GM11168 (cell line): ENCODE results near the gene CD48.

Experiments
- in situ Hi-C: fragments of 300-500 bp; cut with MboI; formaldehyde crosslinking; loops from one replicate; pipeline ENCODE4 v1.12.0; 2022; ENCODE audit warnings: low sequenced_read_pairs; ENCODE audit not compliant: unreplicated experiment

Gene CD48

DNA sequence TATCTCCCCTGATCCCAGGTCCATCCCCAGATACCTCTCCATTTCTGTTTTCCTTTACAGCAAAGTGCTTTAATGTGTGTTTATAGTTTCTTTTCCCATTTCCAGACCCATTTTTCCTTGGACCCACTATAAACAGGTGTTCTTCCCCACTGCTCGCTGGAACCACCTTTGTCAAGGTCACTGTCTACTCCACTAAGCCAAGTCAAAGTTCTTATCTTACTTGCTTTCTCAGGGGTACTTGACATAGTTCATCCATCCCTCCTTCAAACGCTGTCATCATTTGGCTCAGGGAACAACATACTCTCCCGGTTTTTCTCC is 73.1 kb downstream of the CD48 start:
- in situ Hi-C loops: no loop called here

DNA sequence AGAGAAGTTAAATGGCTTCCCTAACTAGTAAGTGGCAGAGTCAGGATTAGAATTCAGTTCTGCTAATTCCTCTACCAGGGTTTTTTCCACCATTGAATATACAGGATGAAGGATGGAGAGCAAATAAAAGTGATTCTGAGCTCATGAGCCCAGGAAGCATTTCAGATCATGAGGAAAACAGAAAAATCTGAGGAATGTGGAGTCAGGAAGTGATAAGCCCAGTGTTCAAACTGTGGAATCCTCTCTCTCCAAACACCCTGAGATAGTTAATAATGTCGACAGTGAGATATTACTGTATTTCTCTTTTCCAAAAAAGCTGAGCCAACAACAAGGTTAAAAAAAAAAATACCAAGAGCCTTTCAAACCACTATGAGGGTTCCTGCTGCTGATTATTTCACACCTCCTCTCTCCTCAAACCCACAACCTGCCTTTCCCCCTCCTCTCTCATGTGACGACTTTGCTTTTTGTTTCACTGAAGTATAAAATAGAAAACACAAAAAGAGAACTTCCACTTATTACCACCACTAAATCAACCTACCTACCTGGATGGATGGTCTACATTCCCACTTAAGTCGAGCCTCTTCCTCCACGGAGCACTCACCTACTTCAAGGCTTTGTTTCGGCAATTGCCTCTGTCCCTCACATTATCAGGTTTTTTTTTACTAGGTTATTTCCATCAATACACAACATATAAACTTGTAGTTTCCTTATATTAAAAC is 73.6 kb downstream of the CD48 start:
- in situ Hi-C loops: no loop called here

DNA sequence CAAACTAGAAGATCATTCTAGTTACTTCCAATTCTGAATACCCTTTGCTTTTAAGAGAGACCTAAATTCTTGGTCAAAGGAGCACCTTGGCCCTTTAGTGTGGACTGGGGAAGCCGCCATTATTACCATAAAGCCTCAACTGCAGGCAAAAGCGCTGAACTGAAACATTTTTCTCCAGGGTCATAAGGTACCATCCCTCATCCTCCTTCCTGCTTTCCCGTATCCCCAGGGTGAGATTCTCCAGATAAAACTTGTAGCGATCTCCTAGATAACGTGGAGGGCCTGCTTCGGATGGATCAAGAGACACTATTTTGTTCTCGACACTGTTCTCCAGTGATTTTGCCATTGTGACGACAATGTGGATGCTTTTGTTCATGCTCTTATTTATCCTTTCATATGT is 74.6 kb downstream of the CD48 start:
- in situ Hi-C loops: no loop called here

DNA sequence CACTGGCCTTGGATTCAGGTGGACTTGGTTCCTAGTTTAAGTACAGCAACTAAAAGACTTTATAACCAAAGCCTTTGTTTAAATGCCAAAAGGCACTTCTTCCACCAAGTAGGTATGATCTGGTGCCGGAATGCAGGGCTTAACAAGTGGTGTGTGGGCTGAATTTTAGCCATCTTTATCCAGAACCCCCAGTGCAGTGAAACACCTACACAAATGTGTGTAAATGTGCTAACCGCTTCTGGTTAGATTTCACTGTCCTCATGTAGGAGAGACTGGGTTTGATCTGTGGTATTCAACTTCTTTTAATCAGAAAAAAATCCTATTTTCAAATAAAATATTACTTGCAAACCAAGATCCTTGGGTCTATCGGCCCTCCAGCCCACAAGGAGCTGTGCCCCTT is 75.1 kb downstream of the CD48 start:
- in situ Hi-C loops: no loop called here

DNA sequence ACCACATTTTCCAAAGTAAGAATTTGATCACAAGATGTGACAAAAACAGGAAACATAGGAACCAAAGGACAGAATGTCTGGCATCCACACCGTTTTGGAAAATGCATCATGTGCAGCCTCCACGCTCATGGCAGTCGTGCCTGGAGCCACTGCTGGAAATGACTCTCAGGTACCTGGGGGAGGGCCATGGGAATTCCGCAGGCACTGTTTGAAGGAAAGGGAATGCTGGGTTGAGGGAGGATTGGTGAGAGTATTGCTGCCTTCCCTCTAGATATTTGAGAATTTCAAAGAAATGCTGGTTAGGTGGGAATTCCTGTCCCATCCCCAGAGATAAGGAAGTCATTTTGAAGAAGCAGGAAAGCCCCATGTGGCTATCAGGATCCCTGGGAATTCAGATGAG is 75.5 kb downstream of the CD48 start:
- in situ Hi-C loops: no loop called here

- in situ Hi-C loops: no loop called here
Measured at GRCh38 chr1:160634543-160635491, 76.8 kb downstream of the CD48 start.

- in situ Hi-C loops: no loop called here
Measured at GRCh38 chr1:160633330-160633903, 78.2 kb downstream of the CD48 start.

DNA sequence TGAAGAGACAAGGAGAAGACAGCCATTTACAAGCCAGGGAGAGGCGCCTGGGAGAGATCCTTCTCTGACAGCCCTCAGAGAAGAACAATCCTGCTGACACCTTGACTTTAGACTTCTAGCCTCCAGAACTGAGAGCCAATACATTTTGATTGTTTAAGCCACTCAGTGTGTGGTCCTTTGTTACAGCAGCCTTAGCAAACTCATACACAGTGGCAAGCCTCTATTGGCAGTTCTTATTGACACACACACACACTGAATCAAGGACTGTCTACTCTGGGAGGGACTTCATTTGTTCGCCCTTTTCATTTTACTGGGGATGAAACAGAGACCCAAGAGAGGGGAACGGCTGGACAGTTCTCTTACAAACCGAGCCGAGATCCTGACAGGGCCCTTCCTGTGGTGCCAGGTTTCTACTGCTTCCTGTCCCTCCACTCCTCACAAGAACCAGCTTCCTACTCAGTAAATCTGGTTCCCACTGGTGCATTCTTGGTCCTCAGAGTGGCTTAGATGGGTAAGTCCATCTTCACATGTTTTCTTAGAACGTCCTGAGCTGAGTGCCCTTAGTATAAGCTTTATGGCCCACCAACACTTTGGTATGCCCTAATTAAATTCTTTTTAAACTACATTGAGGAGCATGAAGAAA is 79.5 kb downstream of the CD48 start:
- in situ Hi-C loops: no loop called here

DNA sequence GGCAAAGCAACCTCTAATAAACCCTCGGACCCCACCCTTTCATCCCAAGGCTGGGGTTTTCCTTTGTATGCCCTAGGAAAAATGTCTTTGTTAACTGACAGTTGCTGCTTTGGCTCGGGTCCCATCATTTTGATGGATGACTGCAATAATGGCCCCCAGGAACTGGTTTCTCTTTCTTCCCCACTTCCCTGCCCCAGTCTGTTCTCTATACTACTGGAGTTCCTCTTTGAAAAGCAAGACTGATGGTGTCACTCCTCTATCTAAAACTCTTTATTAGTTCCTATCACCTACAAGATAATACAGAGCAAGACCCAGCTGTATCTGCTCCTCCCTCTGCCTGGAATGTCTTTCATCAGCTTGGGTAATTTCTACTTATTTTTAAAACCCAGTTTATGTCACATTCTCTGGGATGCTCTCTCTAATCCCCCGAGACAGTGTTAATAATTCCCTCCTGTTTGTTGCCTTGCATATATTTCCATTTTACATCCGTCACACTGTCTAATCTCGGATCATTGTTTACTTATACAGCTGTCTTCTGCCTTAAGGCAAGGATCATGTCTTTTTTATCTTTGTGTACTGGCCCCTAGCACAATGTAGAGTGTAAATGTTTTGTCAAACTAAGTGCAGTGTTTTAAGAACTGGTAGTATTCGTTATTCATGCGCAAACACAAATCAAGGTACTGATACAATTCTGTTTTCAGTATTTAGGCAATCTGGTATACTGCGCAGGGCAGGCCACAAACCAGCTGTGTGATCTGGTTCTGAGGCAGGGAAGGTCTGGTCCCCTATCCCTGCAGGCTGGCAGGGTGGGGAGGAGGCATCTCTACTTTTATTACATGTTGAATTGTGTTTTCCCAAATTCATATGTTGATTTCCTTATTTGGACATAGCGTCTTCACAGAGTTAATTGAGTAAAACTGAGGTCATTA is 80.8 kb downstream of the CD48 start:
- in situ Hi-C loops: no loop called here

DNA sequence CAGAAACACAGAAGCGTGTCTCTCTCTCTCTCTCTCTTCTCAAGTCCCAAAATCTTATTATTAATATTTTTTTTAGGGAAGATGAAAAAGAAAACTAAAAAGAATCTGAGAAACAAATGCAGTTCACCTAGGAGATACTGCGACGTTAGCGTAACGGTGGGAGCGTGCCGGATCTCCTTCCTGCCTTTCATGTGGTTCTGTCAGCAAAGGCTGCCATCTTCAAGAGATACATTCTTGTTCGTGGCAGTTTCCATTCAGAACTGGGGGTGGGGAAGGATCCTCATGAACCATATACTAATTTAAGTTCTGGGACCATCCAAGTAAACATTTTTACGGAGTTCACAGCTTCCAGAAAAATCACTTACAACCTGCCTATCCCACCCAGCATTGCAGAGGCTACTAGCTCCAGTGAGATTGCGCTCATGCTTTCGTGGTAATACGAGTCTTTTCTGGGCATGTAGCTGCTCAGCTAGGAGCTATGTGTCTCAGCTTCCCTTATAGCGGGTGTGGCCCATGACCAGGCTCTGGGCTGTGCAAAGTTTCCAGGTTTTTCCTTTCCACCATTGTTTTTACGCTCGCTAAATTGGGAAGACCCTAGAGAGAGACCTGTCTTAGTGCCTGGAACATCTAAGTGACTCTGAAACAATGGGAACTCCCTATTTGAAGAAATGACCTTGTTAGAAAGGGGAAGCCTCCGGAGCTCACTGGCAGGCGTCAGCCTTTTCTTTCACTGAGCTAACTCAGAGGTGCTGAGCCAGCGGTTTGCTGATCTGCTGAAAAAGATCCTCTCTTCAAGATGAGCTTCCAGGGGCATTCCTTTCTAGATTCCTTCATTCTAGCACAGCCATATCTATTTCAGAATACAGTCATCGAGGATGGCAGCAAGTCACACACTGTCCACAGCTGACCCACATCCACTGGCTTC is 82.1 kb downstream of the CD48 start:
- in situ Hi-C loops: no loop called here

DNA sequence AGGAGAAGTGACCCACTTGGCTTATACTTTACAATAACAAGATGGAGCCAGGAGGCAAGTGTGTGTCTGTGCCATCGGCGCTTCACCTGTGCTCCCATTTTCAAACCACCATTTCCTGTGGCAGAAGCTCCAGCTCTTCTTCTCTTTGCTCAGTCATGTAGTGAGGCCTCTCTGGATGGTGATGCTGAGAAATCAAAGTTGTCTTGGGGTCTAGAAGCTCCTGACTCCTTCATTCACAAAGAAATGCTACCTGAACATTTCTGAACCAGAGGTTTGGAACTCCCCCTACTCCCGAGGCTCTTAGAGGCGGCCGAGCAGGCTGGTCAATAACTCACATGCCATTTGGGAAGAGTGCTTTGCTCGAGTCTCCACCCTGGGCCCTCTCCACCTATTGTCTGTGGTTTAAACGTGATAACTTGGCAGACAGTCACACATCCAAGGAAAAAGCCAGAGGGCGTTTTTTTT is 82.8 kb downstream of the CD48 start:
- in situ Hi-C loops: no loop called here
